HG02973 (cell line): Measurements from ENCODE around the gene ASPG.

Experiments used
- ATAC-seq: cut with Tn5 transposase; IDR thresholded peaks from one replicate; pipeline ENCODE4 v1.9.1; 2021; ENCODE audit warnings: moderate library complexity; ENCODE audit not compliant: unreplicated experiment

ASPG gene

GRCh38 chr14:104093366-104094055, 8.0 kb downstream of the ASPG start:
- ATAC-seq: no peak

GRCh38 chr14:104094056-104094708, 8.7 kb downstream of the ASPG start:
- no peak for ATAC-seq

- no peak for ATAC-seq
These were observed 9.4 kb downstream of the ASPG start for GRCh38 chr14:104094709-104095425.

GRCh38 chr14:104095426-104096310, 10.2 kb downstream of the ASPG start:
- ATAC-seq: no peak

GRCh38 chr14:104096318-104096717, 10.8 kb downstream of the ASPG start:
- ATAC-seq: no peak

- no peak for ATAC-seq
These were observed 11.5 kb downstream of the ASPG start for GRCh38 chr14:104096751-104097700.

- no peak for ATAC-seq
These were observed 13.0 kb downstream of the ASPG start for GRCh38 chr14:104098272-104099095.

GRCh38 chr14:104099096-104100041, 13.9 kb downstream of the ASPG start:
- ATAC-seq: no peak

- no peak for ATAC-seq
These were observed 14.9 kb downstream of the ASPG start for GRCh38 chr14:104100171-104101085.

- ATAC-seq: no peak
These were observed 15.7 kb downstream of the ASPG start for GRCh38 chr14:104101086-104101621.

- no peak for ATAC-seq
These were observed 16.3 kb downstream of the ASPG start for GRCh38 chr14:104101651-104102281.

- no peak for ATAC-seq
These were observed 16.9 kb downstream of the ASPG start for GRCh38 chr14:104102282-104102914.

GRCh38 chr14:104103061-104103445, 17.6 kb downstream of the ASPG start:
- no peak for ATAC-seq

- ATAC-seq: no peak
These were observed 18.1 kb downstream of the ASPG start for GRCh38 chr14:104103446-104104075.
